Ishikawa (cell line): ENCODE results near the gene SPATA31D3.

Experiments used
- CEBPB ChIP-seq: IDR thresholded peaks from 2 replicates; pipeline ENCODE4 v1.6.1; 2012
- CREB1 ChIP-seq: IDR thresholded peaks from 2 replicates; pipeline ENCODE4 v1.6.1; 2012; ENCODE audit warnings: low read depth
- EGR1 ChIP-seq: IDR thresholded peaks from 2 replicates; pipeline ENCODE4 v1.6.1; 2012
- EP300 ChIP-seq: IDR thresholded peaks from 2 replicates; pipeline ENCODE4 v1.6.1; 2012; ENCODE audit warnings: borderline replicate concordance
- FOXM1 ChIP-seq: IDR thresholded peaks from 2 replicates; pipeline ENCODE4 v1.6.1; 2012; ENCODE audit warnings: low read depth, borderline replicate concordance
- NFIC ChIP-seq: IDR thresholded peaks from 2 replicates; pipeline ENCODE4 v1.6.1; 2012
- RAD21 ChIP-seq: IDR thresholded peaks from 2 replicates; pipeline ENCODE4 v1.6.1; 2012; ENCODE audit warnings: low read depth
- TAF1 ChIP-seq: IDR thresholded peaks from 2 replicates; pipeline ENCODE4 v1.6.1; 2012; ENCODE audit warnings: low read depth, mild to moderate bottlenecking
- TCF12 ChIP-seq: IDR thresholded peaks from 2 replicates; pipeline ENCODE4 v1.6.1; 2012; ENCODE audit warnings: low read depth
- TEAD4 ChIP-seq: IDR thresholded peaks from 2 replicates; pipeline ENCODE4 v1.6.1; 2012
- USF1 ChIP-seq: IDR thresholded peaks from 2 replicates; pipeline ENCODE4 v1.6.1; 2012
- YY1 ChIP-seq: IDR thresholded peaks from 2 replicates; pipeline ENCODE4 v1.6.1; 2012; ENCODE audit warnings: low read depth
- ZBTB7A ChIP-seq: IDR thresholded peaks from 2 replicates; pipeline ENCODE4 v1.6.1; 2012; ENCODE audit warnings: low read depth
- TF ChIP-seq, protein P1 (sequence below): IDR thresholded peaks from 2 replicates; pipeline ENCODE4 v1.6.1; 2012
- TF ChIP-seq, protein P2 (sequence below): IDR thresholded peaks from 2 replicates; pipeline ENCODE4 v1.6.1; 2012; ENCODE audit warnings: low read depth, mild to moderate bottlenecking

The SPATA31D3 gene

GRCh38 chr9:81953096-81953495, 9.8 kb downstream of the SPATA31D3 start:
- TF ChIP-seq ZBTB7A (no peak), EGR1 (no peak), TAF1 (no peak), NFIC (no peak), CREB1 (no peak), CEBPB (no peak), USF1 (no peak), RAD21 (no peak), TCF12 (no peak), FOXM1 (no peak), EP300 (no peak), TEAD4 (no peak), YY1 (no peak)
- TF ChIP-seq, protein P1, sequence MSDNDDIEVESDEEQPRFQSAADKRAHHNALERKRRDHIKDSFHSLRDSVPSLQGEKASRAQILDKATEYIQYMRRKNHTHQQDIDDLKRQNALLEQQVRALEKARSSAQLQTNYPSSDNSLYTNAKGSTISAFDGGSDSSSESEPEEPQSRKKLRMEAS = no peak
- TF ChIP-seq, protein P2, sequence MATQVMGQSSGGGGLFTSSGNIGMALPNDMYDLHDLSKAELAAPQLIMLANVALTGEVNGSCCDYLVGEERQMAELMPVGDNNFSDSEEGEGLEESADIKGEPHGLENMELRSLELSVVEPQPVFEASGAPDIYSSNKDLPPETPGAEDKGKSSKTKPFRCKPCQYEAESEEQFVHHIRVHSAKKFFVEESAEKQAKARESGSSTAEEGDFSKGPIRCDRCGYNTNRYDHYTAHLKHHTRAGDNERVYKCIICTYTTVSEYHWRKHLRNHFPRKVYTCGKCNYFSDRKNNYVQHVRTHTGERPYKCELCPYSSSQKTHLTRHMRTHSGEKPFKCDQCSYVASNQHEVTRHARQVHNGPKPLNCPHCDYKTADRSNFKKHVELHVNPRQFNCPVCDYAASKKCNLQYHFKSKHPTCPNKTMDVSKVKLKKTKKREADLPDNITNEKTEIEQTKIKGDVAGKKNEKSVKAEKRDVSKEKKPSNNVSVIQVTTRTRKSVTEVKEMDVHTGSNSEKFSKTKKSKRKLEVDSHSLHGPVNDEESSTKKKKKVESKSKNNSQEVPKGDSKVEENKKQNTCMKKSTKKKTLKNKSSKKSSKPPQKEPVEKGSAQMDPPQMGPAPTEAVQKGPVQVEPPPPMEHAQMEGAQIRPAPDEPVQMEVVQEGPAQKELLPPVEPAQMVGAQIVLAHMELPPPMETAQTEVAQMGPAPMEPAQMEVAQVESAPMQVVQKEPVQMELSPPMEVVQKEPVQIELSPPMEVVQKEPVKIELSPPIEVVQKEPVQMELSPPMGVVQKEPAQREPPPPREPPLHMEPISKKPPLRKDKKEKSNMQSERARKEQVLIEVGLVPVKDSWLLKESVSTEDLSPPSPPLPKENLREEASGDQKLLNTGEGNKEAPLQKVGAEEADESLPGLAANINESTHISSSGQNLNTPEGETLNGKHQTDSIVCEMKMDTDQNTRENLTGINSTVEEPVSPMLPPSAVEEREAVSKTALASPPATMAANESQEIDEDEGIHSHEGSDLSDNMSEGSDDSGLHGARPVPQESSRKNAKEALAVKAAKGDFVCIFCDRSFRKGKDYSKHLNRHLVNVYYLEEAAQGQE = no peak

DNA sequence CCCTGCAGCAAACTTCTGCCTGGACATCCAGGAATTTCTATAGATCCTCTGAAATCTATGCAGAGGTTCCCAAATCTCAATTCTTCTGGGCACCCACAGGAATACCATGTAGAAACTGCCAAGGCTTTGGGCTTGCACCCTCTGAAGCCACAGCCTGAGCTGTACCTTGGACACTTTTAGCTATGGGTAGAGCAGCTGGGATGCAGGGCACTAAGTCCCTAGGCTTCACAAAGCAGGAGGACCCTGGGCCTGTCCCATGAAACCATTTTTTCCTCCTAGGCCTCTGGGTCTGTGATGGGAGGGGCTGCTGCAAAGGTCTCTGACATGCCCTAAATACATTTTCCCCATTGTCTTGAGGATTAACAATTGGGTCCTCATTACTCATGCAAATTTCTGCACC, 12.3 kb downstream of the SPATA31D3 start:
- no peak for TF ChIP-seq CREB1

DNA sequence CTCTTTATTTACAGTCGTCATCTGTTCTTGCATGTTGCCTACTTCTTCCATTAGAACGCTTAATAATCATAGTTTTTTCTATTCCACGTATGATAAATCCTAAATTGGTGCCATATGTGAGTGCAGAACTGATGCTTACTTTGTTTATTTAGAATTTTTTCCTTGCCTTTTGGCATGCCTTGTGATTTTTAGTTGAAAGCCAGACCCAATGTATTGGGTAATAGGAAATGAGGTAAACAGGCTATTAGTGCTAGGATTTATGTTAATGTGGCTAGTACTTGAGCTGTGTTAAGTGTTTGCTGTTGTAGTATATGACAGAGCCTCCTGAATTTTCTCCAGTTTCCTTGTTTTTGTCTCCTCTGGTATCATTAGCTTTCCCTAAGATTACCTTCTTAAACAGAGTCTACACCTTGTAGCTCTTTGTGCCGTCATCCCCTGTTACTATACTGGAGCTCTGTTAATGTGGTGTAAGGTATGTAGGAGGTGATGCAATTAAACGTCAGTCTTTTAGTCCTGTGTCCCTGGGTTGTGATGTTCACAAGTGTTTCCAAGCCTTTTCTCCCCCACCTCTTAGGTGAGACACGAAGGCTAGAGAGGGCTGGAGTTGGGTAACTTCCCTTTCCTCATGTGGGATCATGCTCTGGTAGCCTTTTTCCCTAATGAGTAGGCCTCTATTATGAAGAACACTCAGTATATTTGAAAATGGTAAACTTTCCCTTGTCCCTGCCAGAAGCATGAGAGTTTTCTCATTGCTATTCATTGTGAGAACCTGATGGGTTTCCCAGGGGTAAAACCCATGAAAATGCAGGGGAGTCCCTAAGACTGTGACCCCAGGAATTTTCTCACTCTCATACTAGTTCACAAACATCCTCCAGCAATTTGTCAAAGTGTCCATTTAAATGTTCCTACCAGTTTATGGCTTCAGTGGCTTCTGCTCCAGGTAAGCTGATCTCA, 21.2 kb downstream of the SPATA31D3 start:
- TF ChIP-seq EP300 (no peak), USF1 (no peak), TEAD4 (no peak), NFIC (no peak), CEBPB (no peak), TAF1 (no peak), FOXM1 (no peak), RAD21 (no peak), ZBTB7A (no peak), YY1 (no peak), EGR1 (no peak), TCF12 (no peak), CREB1 (no peak)
- TF ChIP-seq, protein P1 = no peak
- TF ChIP-seq, protein P2 = no peak

- TF ChIP-seq NFIC (no peak), EGR1 (no peak), TEAD4 (no peak), EP300 (no peak), TCF12 (no peak), ZBTB7A (no peak), FOXM1 (no peak), RAD21 (no peak), USF1 (no peak)
- TF ChIP-seq, protein P1 = no peak
Observed at GRCh38 chr9:81968026-81968425, 24.7 kb downstream of the SPATA31D3 start.

GRCh38 chr9:81969971-81970370, 26.7 kb downstream of the SPATA31D3 start:
- no peak for TF ChIP-seq FOXM1
